Measurements from ENCODE around the gene MRTFA.

MRTFA gene

GRCh38 chr22:40407021-40407761 is 229.3 kb downstream of the MRTFA start:
- no peak for DNase-seq

GRCh38 chr22:40406063-40406890 is 230.2 kb downstream of the MRTFA start:
- DNase-seq = no peak

GRCh38 chr22:40405178-40406062 is 231.1 kb downstream of the MRTFA start:
- DNase-seq = no peak

GRCh38 chr22:40404251-40405177 is 232.0 kb downstream of the MRTFA start:
- DNase-seq = no peak

- no peak for DNase-seq
Observed at GRCh38 chr22:40403651-40404050, 232.9 kb downstream of the MRTFA start.

- DNase-seq = no peak
Observed at GRCh38 chr22:40403141-40403540, 233.4 kb downstream of the MRTFA start.

GRCh38 chr22:40401981-40402406 is 234.5 kb downstream of the MRTFA start:
- no peak for DNase-seq

- DNase-seq = peak; percentile 64
Observed at GRCh38 chr22:40401532-40401931, 235.0 kb downstream of the MRTFA start.

- DNase-seq = peak; percentile 80
Observed at GRCh38 chr22:40400159-40400558, 236.4 kb downstream of the MRTFA start.

- DNase-seq = no peak
Observed at GRCh38 chr22:40399621-40400020, 236.9 kb downstream of the MRTFA start.

- no peak for DNase-seq
Observed at GRCh38 chr22:40397396-40397795, 239.1 kb downstream of the MRTFA start.

GRCh38 chr22:40396882-40397281 is 239.6 kb downstream of the MRTFA start:
- no peak for DNase-seq

GRCh38 chr22:40395607-40396006 is 240.9 kb downstream of the MRTFA start:
- DNase-seq = no peak

- DNase-seq = no peak
Observed at GRCh38 chr22:40394607-40395006, 241.9 kb downstream of the MRTFA start.

GRCh38 chr22:40392618-40393017 is 243.9 kb downstream of the MRTFA start:
- no peak for DNase-seq

GRCh38 chr22:40391417-40391816 is 245.1 kb downstream of the MRTFA start:
- DNase-seq = no peak

GRCh38 chr22:40388231-40388630 is 248.3 kb downstream of the MRTFA start:
- DNase-seq = peak; percentile 39

- DNase-seq = no peak
Observed at GRCh38 chr22:40387746-40388145, 248.8 kb downstream of the MRTFA start.

GRCh38 chr22:40385036-40385782 is 251.3 kb downstream of the MRTFA start:
- peak; percentile 62 for DNase-seq

GRCh38 chr22:40383905-40384304 is 252.6 kb downstream of the MRTFA start:
- no peak for DNase-seq

GRCh38 chr22:40381461-40381860 is 255.1 kb downstream of the MRTFA start:
- no peak for DNase-seq

All from hematopoietic multipotent progenitor cell treated with erythropoietin and hydrocortisone succinate and interleukin-3 and kit ligand, for 6 days (in vitro differentiated cells).